ENCODE data around the gene HS3ST5. TPM values are rescaled to one million over a fixed set of nuclear protein-coding genes. Genes with fewer than 3 reads are reported as not detected.
"Not testable (repeated sequence)": the region's sequence is repeated elsewhere in the genome, so short reads cannot be mapped to it uniquely, and the experiment has no call there.

HS3ST5 gene
- total RNA-seq, 4 donors from 2014 or later = not detected

- 58 to 71% methylated on average over 2 of the region's 2 CpGs for WGBS, 2 donors
- TF ChIP-seq CTCF (IDR thresholded peaks at IDR 0.05) (no peak), POLR2A (IDR thresholded peaks at IDR 0.05) (no peak)
Measured at GRCh38 chr6:114220241-114220640, 122.6 kb downstream of the HS3ST5 start.

GRCh38 chr6:114218437-114219340 lies 124.1 kb downstream of the HS3ST5 start:
- intact Hi-C loops (cut with DNase I; ENCODE audit: low total_unique reads) = no loop called here
- H3K4me3 ChIP-seq (ENCODE audit: low read depth, poor library complexity, severe bottlenecking) = no peak overlapping the region
- DNase-seq (ENCODE audit: low spot score in 2 of 2) = no peak
- 85 to 86% methylated on average over 8 of the region's 8 CpGs for WGBS, 2 donors
- no peak for TF ChIP-seq CTCF (IDR thresholded peaks at IDR 0.05)
- no peak for TF ChIP-seq POLR2A (IDR thresholded peaks at IDR 0.05)

More at GRCh38 chr6:114220241-114220640, 122.6 kb downstream of the HS3ST5 start:
- H3K4me3 ChIP-seq (ENCODE audit: low read depth, poor library complexity, severe bottlenecking) = no peak overlapping the region
- intact Hi-C loops (cut with DNase I; ENCODE audit: low total_unique reads) = no loop called here
- no peak for DNase-seq (ENCODE audit: low spot score in 2 of 2)

GRCh38 chr6:114217996-114218395 lies 124.8 kb downstream of the HS3ST5 start:
- DNase-seq (ENCODE audit: low spot score in 2 of 2); H3K4me3 ChIP-seq (ENCODE audit: low read depth, poor library complexity, severe bottlenecking); intact Hi-C loops (cut with DNase I; ENCODE audit: low total_unique reads): not testable (repeated sequence)
- 85 to 87% methylated on average over 10 of the region's 10 CpGs for WGBS, 2 donors

GRCh38 chr6:114216789-114217467 lies 125.9 kb downstream of the HS3ST5 start:
- H3K4me3 ChIP-seq (ENCODE audit: low read depth, poor library complexity, severe bottlenecking) = no peak overlapping the region
- TF ChIP-seq CTCF (IDR thresholded peaks at IDR 0.05) (no peak), POLR2A (IDR thresholded peaks at IDR 0.05) (no peak)
- intact Hi-C loops (cut with DNase I; ENCODE audit: low total_unique reads) = no loop called here
- 82 to 84% methylated on average over 3 of the region's 3 CpGs for WGBS, 2 donors
- DNase-seq (ENCODE audit: low spot score in 2 of 2) = no peak

GRCh38 chr6:114210467-114210866 lies 132.4 kb downstream of the HS3ST5 start:
- intact Hi-C loops (cut with DNase I; ENCODE audit: low total_unique reads) = no loop called here
- DNase-seq (ENCODE audit: low spot score in 2 of 2) = no peak

More at GRCh38 chr6:114210467-114210866, 132.4 kb downstream of the HS3ST5 start:
- no peak overlapping the region for H3K4me3 ChIP-seq (ENCODE audit: low read depth, poor library complexity, severe bottlenecking)
- 94 to 96% methylated on average over 4 of the region's 4 CpGs for WGBS, 2 donors
- TF ChIP-seq CTCF (IDR thresholded peaks at IDR 0.05) = no peak
- TF ChIP-seq POLR2A (IDR thresholded peaks at IDR 0.05) = no peak
